ENCODE measurements around the gene PLK3.
"Not testable (repeated sequence)": the region's sequence is repeated elsewhere in the genome, so short reads cannot be mapped to it uniquely, and the experiment has no call there.

The PLK3 gene

DNA sequence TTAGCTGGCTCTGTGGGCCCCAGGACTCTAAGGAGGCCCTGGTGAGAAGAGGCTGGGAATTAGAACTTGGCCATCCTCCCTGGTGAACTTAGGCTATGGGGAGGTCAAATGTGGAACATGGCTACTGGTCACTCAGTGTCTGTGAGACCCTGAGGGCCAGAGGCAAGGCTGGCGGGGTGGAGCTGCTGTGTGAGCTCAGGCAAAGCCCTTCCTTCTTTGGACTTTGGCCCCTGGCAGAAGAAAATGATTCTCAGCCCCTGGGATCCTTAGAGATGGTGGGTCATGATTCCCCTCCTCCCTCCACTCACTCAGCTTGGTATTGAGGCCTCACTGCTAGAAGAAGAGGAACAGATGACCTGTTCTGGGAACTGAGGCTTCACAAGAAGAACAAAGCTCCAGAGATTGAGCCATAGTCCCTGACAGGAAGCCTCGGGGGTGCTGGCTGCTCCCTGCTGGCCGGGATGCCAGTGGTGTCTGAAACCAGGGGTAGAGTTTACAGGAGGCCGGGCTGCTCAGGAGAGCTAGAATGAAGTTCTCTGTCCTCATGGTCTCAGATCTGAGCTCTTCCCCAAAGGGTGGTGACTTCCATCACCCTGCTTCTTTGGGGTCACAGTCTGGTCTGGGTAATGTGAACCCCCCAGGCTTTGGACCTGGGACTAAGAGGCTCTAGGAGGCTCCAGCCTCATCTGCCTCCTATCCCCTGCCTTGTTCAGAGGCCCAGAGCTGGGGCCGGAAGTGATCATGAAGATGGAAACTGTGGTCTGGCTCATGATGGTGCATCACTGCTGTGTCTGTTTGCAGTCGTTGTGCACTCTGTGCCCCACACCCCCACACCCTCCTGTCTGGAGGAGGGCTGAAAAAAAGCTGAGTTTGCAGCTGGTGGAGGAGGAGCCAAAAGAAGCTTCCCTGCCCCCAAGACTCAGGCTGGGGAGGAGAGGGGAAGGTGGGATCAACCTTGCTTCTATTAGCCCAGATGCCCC, 9.1 kb downstream of the PLK3 start:
- peak; percentile 61 for DNase-seq (ENCODE audit: low spot score)

DNA sequence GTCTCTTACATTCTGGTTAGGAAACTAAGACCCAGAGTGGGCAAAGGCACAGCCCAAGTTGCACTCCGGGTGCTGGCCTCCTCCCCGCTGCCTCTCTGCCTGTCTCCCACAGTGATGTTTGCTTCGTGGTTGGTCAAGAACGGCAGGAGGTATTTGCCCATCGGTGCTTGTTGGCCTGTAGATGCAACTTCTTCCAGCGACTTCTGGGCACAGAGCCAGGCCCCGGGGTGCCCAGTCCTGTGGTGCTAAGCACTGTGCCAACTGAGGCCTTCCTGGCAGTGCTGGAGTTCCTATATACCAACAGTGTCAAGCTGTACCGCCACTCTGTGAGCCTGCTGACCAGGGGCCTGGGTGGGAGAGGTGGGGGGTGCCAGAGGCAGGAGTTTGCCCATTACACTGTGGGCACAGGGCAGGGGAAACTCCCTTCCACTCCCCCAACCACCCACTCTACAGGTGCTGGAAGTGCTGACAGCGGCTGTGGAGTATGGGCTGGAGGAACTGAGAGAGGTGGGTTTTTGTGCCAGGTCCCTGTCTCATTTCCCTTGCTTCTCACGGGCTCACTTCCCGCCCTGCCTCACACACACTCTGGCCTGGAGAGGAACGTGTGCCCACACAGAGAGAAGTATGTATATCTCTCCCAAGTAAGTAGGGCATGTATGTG, 10.1 kb downstream of the PLK3 start:
- DNase-seq (ENCODE audit: low spot score), result no peak

DNA sequence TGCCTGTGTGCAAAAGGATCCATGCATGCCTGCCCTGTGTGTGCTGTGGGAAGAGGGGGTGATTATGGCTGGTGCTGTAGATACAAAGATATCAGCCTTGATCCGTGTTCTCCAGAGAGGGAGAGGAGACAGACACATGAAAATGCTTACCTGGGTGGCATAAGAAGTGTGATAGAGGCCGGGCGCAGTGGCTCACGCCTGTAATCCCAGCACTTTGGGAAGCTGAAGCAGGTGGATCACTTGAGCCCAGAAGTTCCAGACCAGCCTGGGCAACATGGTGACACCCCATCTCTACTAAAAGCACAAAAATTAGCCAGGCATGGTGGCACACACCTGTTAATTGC, 10.6 kb downstream of the PLK3 start:
- DNase-seq (ENCODE audit: low spot score), result not testable (repeated sequence)

DNA sequence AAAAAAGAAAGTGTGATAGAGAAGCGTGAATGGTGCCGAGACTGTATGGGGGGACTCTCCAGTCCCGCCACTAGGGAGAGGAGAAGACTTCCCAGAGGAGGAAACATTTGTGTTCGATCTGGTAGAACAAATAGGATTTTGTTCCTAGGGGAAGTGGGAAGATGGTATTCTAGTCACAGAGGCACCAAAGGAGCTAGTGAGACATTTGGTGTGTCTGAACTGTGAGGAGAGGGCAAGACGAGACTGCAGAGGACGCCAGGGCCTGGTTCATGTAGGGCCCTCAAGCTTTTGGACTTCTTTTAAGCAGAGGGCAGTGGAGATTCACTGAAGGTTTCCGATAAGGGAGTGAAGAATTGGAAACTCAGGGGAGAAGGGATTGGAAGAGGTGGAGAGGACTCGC, 11.1 kb downstream of the PLK3 start:
- DNase-seq (ENCODE audit: low spot score), result no peak

DNA sequence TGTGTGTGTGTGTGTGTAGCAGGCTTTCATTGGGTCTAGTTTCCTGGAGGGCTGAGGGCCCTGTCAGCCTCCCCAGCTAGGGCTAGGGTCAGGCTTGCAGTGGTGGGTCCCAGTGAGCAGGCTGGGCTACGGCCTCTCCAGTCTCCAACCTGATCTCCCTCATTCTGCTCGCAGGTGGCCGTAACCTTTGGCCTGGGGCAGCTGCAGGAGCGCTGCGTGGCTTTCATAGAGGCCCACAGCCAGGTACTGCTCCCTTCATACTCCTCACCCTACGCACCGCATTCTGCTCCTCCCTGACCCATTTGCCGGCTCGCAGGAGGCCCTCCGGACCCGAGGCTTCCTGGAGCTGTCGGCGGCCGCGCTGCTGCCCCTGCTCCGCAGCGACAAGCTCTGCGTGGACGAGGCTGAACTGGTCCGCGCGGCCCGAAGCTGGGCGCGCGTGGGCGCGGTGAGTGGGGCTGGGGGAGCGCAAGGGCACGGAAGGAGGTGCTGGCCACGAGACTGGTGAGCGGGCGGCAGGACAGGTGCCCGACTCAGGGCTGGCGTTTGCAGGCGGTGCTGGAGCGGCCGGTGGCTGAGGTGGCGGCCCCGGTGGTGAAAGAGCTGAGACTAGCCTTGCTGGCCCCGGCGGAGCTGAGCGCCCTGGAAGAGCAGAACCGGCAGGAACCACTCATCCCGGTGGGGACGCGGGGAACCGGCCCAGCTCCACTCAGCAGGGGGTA, 12.8 kb downstream of the PLK3 start:
- no peak for DNase-seq (ENCODE audit: low spot score)

DNA sequence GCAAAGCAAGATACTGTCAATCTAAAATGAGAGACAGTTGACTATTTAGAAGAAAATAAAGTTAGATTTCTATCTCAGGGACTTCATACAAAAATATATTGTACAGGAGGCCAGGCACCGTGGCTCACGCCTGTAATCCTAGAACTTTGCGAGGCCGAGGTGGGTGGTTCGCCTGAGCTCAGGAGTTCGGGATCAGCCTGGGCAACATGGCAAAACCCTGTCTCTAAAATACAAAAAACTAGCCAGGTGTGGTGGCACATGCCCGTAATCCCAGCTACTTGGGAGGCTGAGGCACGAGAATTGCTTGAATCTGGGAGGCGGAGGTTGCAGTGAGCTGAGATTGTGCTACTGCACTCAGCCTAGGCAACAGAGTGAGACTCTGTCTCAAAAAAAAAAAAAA, 15.7 kb downstream of the PLK3 start:
- not testable (repeated sequence) for DNase-seq (ENCODE audit: low spot score)

DNA sequence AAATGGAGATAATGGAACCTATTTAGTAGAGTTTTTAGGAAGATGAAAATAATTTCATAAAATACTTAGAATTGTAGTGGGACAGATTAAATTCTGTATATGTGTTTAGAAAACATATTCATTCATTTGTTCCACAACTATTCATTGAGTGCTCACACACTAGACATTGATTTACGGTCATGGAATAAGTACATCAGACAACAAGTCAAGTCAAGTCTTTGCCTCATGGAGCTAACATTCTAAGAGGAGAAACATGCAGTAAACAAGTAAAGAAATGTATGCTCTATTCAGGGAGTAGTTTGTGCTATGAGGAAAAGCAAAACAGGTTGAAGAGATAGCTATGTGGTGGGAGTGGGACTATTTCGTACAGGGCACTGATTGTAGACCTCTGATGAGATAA, 17.1 kb downstream of the PLK3 start:
- no peak for DNase-seq (ENCODE audit: low spot score)

DNA sequence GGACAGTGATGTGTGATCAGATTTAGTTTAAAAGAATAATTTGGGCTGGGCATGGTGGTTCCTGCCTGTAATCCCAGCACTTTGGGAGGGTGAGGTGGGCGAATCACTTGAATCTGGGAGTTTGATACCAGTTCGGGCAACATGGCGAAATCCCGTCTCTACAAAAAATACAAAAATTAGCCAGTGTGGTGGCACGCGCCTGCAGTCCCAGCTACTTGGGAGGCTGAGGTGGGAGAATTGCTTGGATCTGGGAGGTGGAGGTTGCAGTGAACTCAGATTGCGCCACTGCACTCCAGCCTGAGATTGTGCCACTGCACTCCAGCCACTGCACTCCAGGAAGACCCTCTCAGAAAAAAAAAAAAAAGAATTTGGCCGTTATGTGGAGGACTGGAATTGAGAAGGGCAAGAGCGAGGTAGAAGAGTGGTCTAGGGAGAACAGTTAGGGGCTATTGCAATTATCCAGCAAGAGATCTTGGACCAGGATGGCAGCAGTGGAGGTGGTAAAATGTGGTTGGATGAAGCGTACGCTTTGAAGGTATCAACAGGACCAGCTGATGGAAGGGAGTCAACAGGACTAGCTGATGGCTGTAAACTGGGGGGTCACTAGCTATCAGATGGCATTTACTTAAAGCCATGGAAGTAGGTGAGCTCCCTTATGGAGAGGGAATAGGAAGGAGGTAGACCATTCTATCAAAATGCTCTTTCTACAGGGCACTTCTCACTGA, 17.8 kb downstream of the PLK3 start:
- DNase-seq (ENCODE audit: low spot score), result no peak

DNA sequence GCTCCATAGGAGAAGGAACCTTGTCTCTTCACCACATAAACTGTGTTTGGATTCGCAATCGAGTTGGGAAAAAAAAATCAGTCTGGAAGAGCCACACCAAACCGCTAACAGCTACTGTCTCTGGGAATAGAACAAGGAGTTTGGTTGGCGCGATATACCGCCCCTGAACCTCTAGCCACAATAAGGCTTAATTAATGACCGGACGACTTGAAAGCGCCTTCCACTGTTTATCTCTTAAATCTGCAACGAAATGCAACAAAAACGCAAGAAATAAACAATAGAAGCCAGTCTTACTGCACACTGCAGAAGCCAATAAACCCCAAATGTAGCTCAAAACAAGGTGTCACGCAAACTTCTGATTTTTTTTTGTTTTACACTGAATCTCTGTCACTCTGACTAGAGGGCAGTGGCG, 19.0 kb downstream of the PLK3 start:
- no peak for DNase-seq (ENCODE audit: low spot score)

DNA sequence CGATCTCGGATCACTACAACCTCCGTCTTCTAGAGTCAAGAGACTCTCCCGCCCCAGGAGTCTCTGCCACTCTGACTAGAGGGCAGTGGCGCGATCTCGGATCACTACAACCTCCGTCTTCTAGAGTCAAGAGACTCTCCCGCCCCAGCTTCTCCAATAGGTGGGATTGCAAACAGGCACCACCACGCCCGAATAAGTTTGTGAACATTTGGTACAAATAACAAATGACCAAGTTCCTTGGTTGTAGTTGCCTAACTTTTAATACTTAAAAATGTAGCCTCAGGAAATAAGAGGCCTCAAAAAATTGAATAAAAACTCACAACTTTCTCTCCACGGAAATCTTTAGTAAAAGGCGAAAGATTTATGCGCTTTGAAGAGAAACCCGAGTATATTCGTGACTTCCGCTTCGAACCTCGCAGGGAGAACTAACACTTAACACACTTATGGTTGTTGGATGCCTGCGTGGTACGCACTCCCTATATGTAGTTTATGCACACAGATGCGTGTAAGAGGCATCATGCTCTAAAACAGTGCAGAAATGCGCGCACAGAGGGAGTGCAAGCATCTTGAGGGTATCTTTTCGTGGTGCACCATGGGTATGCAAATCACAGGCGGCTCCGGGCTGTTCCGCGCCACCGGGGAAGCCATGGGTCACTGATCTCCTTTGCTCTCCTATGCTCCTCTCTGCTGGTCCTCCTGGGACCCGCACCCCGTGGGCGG, 19.6 kb downstream of the PLK3 start:
- DNase-seq (ENCODE audit: low spot score), result peak; percentile 97

DNA sequence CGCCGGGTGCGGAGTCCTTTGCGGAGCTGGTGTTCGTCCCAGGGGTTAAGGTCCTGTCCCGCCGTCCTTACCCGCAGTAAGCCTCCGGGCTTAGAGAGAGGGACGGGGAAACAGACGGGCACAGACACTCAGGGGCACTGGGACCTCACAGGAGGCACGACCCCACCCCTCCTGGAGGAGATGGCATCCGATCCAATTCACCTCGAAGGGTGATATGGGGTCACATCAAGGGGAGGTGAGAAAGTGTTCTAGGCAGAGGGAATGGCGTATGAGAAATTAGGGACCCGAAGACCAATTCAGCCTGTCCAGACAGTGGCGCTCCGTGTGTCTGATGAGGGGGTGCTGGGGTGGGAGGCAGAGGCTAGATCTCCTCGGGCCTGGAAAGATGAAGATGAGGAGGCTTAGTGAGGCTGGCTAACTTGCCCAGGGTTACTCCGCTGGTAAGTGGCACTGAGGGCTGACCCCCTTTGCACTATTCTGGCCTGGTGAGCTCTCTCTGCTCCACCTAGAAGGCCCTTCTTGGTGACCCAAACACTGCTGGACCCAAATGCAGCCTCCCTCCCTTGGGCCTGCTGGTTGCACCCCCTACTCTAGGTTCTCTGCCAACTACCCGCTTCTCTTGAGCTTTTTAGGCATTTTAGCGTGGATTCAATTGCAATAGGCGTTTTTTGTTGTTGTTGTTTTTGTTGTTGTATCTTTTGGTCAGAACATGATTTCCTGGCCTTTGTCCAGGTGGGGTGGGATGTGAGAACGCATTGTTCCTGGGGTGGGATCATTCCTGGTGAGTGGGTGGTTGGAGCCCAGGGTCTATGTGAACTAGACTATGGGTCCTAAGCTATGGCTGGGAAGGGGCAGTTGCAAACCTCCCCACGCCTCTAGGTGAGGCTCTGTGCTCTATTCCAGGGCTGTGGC, 20.4 kb downstream of the PLK3 start:
- DNase-seq (ENCODE audit: low spot score), result no peak

DNA sequence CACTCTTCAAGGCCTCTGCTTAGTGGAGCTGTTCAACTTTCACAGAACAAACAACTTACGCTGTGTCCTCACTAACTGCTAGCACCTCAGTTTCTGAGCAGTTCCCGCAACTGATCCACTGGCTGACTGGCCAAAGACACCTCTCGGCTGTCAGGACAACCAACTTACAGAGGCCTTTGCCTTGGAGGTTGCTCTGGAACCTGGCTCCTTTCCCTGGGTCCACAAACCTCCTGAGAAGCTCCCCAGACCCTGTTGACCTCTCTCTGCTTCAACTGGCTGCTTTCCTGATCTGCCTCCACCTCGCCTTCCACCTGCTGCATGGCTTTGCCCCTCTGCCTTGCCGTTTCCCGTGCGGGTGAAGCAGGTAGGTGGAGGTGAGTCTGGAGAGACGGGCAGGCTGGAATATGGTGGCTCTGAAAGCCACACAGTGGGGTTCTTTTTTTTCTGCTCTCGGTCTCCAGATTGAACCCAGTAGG, 21.1 kb downstream of the PLK3 start:
- DNase-seq (ENCODE audit: low spot score), result no peak

DNA sequence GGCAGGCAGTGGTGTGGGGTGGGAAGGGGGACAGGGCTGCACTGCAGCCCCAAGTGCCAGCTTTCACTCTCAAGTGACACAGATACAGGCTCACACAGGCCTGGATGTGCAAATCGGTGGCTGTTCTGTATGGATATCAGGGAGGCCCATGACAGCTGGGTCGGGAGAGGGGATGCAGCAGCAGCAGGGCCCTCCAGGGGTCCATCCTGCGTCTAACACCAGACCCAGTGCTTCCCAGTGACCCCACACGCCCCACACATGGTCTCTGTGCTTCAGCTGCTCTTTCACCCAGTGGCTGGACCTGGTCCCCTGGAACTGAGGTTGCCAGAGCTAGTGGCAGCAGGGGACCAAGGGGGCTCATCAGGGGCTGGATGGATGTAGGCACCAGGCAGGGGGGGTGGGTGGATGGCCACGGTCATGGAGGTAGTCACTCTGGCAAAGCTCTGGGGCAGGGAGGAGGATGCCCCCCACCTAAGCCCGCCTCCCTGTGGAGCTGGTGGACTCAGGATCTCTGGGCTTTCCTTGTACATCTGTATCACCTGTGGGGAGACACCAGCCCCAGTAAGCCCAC, 22.0 kb downstream of the PLK3 start:
- DNase-seq (ENCODE audit: low spot score), result no peak

DNA sequence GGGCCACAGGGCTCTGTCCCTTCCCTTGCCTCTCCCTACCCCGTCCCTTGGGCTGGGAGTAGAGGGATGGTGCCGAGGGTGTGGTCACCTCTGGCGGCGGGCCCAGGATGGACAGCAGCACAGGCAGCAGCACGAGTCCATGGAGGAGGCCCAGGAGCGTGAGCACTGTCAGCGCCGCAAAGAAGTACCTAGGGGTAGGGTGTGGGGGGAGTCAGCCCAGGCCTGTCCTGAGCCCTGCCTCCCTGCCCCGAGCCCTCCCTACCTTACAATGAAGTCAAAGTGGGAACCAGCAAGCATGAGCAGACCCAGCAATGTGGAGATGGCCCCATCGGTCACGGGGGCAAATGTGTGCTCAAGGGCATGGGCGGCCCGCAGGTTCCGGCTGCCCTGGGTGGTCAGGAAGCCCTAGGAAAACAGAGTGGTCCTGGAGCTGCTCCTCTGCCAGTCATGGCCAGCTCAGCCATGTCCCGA, 22.8 kb downstream of the PLK3 start:
- DNase-seq (ENCODE audit: low spot score), result no peak

DNA sequence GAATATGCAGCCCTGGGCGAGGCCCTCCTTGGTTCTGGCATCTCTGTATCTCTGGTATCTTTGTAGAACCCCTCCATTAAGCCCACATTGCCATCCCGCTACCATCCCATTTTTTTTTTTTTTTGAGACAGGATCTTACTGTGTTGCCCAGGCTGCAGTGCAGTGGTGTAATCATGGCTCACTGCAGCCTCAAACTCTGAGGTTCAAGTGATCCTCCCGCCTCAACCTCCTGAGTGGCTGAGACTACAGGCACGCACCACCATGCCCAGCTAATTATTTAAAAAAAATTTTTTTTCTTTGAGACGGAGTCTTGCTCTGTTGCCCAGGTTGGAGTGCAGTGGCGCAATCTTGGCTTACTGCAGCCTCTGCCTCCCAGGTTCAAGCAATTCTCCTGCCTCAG, 24.2 kb downstream of the PLK3 start:
- DNase-seq (ENCODE audit: low spot score), result not testable (repeated sequence)

DNA sequence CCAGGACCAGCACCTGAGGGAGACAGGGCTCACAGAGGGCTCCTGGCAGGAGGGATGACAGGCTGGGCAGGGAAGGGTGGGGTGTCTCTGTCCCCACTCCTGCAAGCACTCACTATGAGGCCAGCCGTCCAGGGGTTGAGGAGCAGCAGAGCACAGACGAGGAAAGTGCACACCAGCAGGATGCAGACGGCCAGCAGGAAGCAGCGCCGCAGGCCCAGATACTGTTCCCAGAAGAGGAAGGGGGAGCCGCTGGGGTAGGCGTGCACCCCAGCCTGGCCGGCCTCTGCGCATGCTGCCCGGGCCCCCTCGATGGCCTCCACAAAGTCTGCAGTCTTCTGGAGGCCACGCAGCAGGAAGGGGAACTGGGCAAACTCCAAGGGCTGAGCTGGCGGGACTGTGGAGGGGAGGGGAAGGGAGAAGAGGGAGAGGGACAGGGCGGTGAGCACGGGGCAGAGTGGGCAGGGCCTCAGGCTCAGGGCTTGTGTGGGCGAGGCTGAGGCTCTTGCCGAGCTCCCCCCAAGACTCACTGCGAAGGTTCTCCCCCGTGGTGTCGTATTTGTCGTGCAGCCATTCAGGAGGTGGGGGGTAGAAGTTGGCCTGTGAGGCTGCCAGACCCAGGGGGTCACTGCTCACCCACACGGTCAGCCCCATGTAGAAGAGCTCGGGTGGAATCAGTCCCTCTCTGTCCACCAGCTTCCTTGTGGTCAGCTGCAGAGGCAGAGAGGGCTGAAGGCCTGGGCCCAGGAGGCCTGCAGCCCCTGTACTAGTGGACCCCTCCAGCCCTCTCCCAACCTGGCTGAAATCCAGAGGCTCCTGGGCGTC, 26.4 kb downstream of the PLK3 start:
- no peak for DNase-seq (ENCODE audit: low spot score)

DNA sequence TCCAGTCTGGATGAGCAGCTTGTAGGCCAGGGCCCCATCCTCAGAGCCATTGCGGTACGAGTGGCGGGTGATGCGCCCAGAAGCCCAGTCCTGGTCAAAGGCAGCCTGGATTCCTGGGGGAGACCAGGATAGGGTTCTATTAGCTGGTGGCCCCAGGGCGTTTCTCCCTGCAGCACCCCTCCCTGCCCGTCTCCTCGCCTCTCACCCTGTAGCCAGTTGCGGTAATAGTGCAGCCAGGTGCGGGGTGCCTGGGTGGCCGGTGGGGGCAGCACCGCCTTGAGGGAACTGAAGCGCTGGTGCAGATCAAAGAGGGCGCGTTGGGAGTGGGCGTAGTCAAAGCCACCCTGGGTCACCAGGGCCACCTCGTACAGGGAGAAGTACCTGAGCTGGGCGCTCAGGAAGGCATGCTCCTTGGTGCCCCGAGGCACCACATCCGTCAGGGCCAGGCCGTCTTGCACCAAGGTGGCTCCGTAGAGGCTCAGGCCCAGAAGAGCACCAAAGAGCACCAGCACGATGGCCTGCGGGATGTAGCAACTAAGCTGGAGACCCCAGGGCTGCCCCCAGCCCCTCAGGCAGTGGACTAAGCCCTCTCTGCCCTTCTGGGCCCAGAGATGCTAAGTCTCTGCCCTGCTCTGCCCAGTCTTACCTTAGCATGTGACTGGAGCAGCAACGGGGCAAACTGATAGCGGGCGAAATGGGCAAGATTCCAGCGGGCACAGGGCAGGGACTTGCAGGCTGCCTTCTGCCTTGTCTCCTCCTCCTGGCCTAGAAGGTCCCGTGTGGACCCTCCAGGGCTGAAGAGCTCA, 27.2 kb downstream of the PLK3 start:
- no peak for DNase-seq (ENCODE audit: low spot score)

Data from NAMALWA (cell line).